Dermis microvascular lymphatic vessel endothelial cell (primary cell): ENCODE results near the gene RNF17. TPM values are rescaled to one million over a fixed set of nuclear protein-coding genes. Genes with fewer than 3 reads are reported as not detected.
"Not testable (repeated sequence)": the region's sequence is repeated elsewhere in the genome, so short reads cannot be mapped to it uniquely, and the experiment has no call there.

Experiments used
- DNase-seq, 2 donors: peaks; one replicate each; pipeline versions ENCODE4 v3.0.0 to v3.0.0-alpha.2; 2010; ENCODE audit warnings: low read depth in 2 of 2
- total RNA-seq: library from RNA; depleted of rRNA; stranded (reverse); fragments of >200 nt; gene quantifications from 2 replicates; pipeline ENCODE4 v1.2.1, GENCODE V29; 2014

RNF17 gene
- total RNA-seq, 1 donor from 2014 or later: not detected

GRCh38 chr13:24742294-24742693, 21.7 kb upstream of the RNF17 start:
- no peak for DNase-seq

DNA sequence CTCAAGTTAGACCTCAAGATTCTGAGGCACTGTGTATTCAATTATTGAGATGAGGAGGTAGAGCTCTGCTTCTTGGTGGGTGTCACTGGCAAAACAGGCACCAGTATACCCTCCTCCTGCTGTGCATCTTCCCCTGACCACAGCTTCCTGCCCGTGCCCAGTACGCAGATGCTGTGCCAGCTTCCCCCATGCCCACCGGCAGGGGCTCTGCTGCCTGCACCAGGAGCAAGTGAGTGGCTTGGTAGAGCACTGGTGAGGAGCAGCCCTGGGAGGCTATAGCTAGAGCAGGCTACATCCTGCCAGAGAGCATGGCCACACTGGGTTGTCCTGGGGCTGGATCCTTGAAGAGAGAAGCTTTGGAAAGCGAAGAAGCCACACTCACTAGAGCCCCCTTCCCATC, 21.0 kb upstream of the RNF17 start:
- DNase-seq: no peak

DNA sequence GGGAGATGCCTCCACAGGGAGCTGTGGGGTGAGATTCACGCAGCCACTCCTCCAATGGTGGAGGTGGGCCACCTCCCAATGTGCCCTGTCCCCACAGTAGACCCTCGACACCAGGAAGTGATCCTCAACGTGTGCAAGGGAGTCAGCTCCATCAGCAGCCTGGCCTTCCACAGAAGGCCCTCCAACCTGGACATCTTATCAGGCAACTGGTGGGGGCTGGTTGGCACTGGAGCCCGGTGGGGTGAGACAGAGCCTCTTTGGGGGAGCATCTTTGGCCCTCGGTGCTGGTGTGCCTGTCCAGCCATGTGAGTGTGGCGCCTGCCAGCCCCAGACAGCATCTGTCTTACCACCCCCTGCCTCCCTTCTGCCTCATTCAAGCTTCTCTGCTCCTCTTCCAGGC, 19.7 kb upstream of the RNF17 start:
- no peak for DNase-seq

DNA sequence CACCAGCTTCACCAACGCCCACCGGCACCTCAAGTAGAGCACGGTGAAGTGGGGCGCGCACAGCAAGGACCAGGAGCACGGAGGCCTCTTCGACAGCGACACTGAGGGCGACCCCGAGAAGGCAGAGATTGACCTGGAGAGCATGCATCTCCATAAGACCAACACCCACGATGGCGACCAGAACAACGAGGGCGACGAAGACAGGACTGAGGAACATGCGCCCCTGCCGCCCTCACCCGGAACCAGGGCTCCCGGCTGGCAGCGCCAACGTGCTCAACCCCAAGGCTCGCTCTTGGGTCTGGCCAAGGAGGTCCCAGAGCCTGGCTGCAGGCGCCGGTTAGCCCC, 18.5 kb upstream of the RNF17 start:
- DNase-seq: no peak

DNA sequence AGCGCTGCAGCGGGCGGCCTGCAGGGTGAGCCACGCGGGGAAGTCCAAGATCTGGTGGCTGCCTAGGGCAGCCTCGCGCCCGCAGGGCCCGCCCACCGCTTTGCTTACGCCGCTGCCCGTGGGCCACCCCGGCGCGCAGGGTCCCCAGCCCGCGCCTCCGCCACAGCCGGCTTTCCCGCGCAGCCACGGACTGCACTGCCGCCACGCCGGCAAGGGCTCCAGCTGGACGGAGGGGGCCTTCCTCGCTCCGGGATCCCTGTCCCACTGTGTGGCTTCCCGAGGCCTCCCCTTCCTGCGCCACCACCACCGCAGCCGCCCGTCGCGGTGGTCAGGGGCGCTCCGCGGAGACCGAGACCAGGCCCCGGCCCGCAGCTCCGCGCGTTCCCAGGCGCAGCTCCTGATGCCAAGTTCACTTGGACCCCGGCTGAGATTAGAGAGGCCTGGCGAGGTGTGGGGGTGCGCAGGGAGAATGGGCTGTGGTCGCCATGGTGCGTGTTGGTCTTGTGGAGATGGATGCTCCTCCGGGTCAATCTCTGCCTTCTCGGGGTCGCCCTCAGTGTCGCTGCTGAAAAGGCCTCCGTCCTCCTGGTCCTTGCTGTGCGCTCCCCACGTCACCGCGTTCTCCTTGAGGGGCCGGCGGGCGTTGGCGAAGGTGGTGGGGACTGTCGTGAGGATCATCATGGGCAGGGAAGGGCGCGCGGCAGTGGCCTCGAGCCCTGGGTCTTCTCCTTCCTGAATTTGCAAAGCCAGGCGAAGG, 17.9 kb upstream of the RNF17 start:
- DNase-seq: no peak

- DNase-seq: peak in 1 of 2 donors; percentile 12
These were observed 17.2 kb upstream of the RNF17 start for GRCh38 chr13:24746618-24747247.

DNA sequence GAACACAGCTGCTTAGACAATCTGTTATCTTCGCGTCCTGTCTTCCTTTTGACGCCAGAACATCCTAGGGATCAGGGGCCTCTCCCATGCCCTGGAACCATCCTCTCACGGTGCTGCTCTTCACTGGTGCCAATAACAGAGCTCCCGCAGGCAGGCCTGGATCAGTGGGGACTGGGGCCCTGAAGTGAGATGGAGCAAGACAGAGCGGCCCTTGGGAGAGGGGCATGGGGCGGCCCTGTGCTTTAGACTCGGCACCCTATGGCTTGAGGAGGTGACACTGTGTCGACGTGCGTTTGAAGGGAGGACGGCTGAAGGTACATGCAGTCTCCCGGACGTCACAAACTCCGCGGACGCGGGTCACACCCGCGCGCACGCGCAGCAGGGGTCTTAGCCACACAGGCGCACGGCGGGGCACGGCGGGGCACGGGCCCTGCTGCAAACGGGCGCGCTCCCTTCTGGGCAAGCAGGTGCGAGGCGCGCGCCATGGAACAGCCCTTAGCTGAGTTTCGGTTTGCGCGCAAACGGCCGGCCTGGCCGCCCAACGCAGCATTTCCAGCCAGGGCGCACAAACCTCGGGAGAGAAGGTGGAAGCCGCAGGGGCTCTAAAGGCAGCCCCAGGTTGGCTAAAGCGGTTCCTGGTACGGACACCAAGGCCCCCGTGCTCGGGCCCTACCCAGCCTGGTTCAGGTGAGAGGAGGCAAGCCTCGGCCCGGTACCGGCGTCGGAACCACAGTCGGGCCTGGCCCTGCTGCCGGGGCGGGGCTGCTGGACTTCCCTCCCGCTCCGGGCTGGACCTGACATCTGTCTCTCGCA, 16.5 kb upstream of the RNF17 start:
- peak in 1 of 2 donors; percentile 12 for DNase-seq

- no peak for DNase-seq
These were observed 15.9 kb upstream of the RNF17 start for GRCh38 chr13:24748061-24748400.

- DNase-seq: no peak
These were observed 4.8 kb upstream of the RNF17 start for GRCh38 chr13:24759197-24759596.

GRCh38 chr13:24764276-24764630, 284 bp downstream of the RNF17 start:
- no peak for DNase-seq

DNA sequence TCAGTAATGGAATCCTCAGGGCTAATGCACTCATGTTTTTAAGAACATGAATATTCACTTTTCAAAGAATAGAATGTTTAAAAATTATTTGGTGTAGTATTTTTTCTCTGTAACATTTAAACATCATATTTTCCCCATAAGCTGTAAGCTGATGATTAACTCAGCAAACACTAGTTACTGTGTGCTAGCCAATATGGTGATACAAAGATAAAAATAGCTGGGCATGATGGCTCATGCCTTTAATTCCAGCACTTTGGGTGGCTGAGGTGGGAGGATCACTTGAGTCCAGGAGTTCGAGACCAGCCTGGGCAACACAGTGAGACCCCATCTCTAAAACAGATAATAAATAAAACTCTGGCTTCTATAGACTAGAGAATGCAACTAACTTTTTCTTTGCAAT, 13.2 kb downstream of the RNF17 start:
- no peak for DNase-seq

GRCh38 chr13:24784319-24784718, 20.4 kb downstream of the RNF17 start:
- DNase-seq: no peak

DNA sequence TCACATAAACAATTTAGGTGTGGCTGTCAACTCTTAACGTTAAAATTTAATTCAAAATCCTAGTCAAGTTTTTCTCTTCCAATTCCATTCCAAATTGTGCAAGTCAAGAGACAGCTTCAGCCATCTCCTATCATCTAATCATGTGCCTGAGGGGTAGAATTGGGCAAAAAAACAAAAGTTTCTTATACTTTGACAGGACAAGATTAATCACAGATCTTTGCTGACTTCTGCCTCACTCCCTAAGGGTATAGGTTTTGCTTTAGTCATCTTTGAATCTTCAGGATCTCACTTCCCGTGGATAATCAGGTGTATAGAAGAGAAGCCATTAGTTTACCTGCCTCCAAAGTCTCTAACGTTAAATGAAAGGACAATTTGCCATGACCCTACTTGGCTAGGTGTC, 24.6 kb downstream of the RNF17 start:
- DNase-seq: no peak

GRCh38 chr13:24802074-24802473, 38.1 kb downstream of the RNF17 start:
- no peak for DNase-seq

DNA sequence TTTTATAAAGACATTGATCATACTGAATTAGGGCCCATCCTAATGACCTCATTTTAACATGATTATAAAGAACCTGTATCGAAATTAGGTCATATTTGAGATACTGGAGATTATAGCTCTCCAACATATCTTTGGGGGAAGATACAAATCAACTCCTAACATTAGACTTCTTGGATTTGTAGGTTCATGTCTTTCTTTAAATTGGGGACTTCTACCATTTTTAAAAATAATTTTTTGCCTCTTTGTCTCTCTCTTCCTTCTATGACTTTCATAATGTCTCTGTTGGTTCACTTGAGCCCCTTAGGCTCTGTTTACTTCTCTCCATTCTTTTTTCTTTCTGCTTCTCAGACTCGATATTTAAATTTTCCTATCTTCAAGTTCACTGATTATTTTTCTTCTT, 57.2 kb downstream of the RNF17 start:
- no peak for DNase-seq

GRCh38 chr13:24822640-24823039, 58.7 kb downstream of the RNF17 start:
- no peak for DNase-seq

- not testable (repeated sequence) for DNase-seq
These were observed 59.2 kb downstream of the RNF17 start for GRCh38 chr13:24823122-24823710.

- DNase-seq: no peak
These were observed 63.8 kb downstream of the RNF17 start for GRCh38 chr13:24827799-24828198.

GRCh38 chr13:24834902-24835510, 71.0 kb downstream of the RNF17 start:
- DNase-seq: peak in 1 of 2 donors; percentile 6

DNA sequence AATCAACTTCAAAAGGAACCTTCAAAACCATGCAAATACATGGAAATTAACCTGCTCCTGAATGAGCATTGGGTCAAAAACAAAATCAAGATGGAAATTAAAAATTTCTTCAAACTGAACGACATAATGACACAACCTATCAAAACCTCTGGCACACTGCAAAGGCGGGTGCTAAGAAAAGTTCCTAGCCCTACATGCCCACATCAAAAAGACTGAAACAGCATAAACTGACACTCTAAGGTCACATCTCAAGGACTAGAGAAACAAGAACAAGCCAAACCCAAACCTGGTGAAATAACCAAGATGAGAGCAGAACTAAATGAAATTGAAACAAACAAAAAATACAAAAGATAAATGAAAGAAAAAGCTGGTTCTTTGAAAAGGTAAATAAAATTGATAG, 73.6 kb downstream of the RNF17 start:
- DNase-seq: not testable (repeated sequence)

DNA sequence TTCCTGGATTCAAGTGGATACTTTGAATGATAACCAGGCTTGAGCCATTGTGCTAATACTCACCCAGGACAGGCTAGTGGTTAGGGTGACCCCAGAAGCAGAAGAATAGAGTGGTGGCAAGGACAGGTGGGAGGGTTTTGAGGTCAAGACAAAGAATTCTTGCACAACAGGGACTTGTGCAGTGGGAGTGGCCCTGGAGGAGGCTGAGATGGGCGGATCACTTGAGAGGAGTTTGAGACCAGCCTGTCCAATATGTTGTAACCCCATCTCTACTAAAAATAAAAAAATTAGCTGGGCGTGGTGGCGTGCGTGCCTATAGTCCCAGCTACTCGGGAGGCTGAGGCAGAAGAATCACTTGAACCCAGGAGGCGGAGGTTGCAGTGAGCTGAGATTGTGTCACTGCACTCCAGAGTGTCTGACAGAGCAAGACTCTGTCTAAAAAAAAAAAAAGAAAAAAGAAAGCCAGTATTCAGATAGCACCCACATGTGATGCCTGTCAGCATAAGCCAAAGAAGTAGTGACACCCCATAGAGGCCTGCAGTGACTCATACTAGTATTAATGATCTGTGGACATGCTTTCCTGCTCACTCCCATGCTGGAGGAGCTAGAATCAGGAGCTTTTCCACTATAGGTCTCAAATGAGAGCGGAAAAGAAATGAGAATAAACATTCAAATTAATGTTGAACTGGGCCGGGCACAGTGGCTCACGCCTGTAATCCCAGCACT, 78.7 kb downstream of the RNF17 start:
- DNase-seq: no peak
